Hepatocyte (in vitro differentiated cells): ENCODE data around the gene SEC14L2.

Source experiments
- EZH2 ChIP-seq: fragments of 200-600 bp; sonication (generic); IDR thresholded peaks from 2 replicates; pipeline ENCODE4 v1.6.1; 2016; ENCODE audit warnings: antibody characterized with exemption, mild to moderate bottlenecking, borderline replicate concordance
- TF ChIP-seq, protein P1 (sequence below): fragments of 200-600 bp; sonication (generic); IDR thresholded peaks from 2 replicates; pipeline ENCODE4 v1.5.1; 2016; ENCODE audit warnings: antibody characterized with exemption, mild to moderate bottlenecking; ENCODE audit not compliant: poor library complexity

DNA sequence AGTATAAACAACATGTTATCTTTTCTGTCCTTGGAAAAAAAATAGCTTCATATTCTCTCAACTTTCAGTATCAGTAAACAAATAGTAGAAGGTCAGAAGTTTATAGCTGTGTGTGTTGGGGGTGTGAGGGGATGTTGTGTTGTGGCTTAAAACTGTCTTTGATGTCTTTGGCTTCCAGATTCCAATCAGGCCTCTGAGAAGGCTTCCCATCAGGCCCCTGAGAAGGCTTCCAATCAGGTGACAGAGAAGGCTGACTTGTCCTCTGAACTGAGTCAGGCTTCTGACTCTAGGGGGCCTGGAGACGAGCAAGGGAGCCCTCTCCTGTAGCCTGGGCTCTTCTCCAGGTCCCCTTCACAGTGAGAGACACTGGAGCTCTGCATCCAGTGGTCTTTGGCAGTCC, 38.0 kb downstream of the SEC14L2 start:
- TF ChIP-seq, protein P1, sequence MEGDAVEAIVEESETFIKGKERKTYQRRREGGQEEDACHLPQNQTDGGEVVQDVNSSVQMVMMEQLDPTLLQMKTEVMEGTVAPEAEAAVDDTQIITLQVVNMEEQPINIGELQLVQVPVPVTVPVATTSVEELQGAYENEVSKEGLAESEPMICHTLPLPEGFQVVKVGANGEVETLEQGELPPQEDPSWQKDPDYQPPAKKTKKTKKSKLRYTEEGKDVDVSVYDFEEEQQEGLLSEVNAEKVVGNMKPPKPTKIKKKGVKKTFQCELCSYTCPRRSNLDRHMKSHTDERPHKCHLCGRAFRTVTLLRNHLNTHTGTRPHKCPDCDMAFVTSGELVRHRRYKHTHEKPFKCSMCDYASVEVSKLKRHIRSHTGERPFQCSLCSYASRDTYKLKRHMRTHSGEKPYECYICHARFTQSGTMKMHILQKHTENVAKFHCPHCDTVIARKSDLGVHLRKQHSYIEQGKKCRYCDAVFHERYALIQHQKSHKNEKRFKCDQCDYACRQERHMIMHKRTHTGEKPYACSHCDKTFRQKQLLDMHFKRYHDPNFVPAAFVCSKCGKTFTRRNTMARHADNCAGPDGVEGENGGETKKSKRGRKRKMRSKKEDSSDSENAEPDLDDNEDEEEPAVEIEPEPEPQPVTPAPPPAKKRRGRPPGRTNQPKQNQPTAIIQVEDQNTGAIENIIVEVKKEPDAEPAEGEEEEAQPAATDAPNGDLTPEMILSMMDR: no peak
- no peak for TF ChIP-seq EZH2
